ENCODE measurements around the gene TMPRSS11D. TPM values are rescaled to one million over a fixed set of nuclear protein-coding genes. Genes with fewer than 3 reads are reported as not detected.

TMPRSS11D gene
- total and polyA plus RNA-seq, 2 of the 8 experiments (the other 6 are each of a cell fraction or from before 2014, with no cell fraction given) = not detected

GRCh38 chr4:67779631-67780030 lies 104.2 kb downstream of the TMPRSS11D start (continued):
- TF ChIP-seq SIN3A (conservative IDR thresholded peaks at IDR 0.05 in 1 of 2, IDR thresholded peaks at IDR 0.05 in 1 of 2; ENCODE audit: low read depth in 1 of 2, low read length in 2 of 2) (no peak), CHD1 (IDR thresholded peaks at IDR 0.05; ENCODE audit: low read depth, low read length) (no peak)
